GM21825 (cell line): ENCODE data around the gene SLC35C1.
"Not testable (repeated sequence)": the region's sequence is repeated elsewhere in the genome, so short reads cannot be mapped to it uniquely, and the experiment has no call there.

ENCODE experiments used
- ATAC-seq: cut with Tn5 transposase; IDR thresholded peaks from one replicate; pipeline ENCODE4 v1.9.1; 2021; ENCODE audit warnings: mild to moderate bottlenecking, moderate library complexity; ENCODE audit not compliant: unreplicated experiment

Gene SLC35C1

DNA sequence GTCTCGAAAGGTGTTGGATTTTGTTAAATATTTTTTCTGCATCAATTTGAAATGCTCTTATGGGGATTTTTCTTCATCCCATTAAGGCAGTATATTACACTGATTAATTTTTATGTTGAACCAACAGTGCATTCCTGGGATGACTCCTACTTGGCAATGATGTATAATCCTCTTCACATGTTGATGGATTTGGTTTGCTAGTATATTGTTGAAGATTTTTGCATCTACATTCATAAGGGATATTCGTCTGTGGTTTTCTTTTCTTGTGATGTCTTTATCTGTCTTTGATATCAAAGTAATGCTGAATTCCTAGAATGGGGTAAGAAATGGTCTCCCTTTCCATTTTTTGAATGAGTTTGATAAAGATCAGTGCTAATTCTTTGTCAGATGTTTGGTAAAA, 18.7 kb upstream of the SLC35C1 start:
- ATAC-seq: no peak

DNA sequence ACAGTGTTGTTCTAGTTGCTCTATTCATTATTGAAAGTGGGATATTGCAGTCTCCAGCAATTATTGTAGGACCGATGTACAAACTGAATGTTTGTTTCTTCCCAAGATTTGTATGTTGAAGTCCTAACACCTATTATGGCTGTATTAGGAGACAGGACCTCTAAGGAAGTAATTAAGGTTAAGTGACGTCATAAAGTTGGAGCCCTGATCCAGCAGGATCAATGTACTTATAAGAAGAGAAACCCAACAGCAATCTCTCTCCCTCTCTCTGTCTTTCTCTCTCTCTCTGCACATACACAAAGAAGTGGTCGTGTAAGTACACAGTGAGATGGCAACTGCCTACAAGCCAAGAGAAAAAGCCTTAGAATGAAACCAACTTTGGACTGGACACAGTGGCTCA, 16.1 kb upstream of the SLC35C1 start:
- ATAC-seq: no peak

DNA sequence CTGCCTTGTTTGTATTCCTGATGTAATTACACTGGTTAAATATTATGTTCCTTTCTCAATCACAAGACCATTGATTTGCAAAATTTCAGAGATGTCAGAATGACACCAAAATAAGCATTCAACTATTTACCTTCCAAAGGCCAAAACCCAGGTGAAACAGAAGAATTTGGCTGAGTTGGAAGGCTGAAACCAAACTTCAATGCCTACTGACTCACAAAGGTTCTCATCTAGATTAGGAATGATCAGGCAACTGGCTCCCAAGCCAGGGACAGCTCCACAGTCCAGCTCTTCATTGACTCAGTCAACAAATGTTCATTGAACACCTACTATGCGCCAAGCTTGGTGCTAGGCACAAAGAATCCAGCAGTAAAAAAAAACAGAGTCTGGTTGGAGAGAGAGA, 13.4 kb upstream of the SLC35C1 start:
- ATAC-seq: no peak

DNA sequence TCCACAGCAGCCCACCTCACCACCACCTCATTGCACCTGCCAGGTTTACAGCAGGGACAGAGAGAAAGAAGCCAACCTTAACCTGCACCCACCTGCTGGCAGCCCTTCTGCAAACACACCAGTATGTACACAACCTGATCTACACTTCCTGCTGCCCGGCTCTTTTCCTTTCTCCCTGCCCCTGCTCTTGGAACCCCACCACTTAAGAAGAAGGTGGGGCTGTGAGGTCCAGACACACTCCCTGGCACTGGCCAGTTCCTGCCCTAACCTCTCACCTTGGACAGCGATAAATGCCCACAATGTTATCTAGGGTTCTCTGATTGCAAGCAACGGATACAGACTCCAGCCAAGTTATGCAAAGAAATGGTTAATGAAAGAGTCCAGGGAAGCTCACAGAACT, 10.8 kb upstream of the SLC35C1 start:
- ATAC-seq: no peak

DNA sequence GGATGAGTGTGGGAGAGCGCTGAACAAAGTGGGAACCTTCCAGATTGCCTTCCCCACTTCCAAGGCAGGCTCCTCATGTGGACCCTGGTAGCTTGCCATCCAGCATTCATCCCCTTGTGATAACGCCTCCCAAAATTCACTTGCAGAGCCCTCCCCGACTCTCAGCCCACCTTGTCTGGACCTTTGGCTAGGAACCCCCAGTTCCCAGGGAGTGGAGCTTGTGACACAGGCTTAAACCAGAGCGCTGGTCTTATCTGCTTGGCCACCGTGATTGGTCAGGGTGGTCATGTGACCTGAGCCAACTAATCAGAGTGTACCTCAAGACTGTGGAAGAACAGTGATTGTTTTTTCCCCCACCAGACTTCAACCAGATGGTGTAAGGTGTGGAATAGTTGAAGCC, 9.6 kb upstream of the SLC35C1 start:
- ATAC-seq: no peak

DNA sequence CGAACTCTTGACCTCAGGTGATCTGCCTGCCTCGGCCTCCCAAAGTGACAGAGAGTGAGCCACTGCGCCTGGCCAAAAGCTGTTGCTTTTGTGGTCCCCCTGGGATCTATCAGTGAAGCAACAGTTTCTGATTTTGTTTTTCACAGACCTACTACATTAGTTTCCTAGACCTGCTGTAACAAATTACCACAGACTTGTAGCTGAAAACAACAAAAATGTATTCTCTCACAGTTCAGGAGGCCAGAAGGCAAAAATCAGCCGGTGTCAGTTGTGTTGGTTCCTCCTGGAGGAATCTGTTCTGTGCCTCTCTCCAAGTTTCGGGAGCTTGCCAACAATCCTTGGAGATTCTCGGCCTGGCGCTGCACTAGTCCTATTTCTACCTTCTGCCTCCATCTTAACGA, 8.5 kb upstream of the SLC35C1 start:
- no peak for ATAC-seq

DNA sequence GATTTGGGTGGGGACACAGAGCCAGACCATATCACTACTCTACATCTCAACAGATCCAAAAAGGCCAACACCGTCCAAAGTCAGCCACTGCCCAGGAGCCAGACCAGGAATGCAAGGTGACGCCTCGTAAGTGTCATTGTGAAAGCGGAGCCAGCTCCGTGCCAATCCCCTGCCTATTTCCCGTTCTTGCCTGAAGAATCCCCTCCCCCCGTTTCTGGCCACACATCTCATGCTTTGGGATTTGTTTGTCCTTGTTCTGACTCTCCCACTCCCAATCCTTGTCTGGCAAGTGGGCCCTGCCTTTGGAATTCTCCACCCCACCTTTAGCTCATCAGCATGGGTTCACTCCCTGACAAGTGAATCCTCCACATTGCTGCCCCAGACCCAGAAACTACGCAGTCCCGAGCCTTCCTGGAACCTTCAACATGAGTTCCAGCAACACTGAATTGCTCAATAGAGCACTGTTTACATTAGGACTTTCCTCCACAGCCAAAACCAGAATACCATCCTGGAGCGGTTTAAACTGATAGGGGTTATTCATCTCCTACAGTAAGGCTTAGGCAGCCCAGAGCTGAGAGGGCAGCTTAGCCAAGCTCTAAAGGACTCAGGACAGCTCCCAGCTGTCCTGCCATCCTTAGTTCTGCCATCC, 6.0 kb upstream of the SLC35C1 start:
- no peak for ATAC-seq

DNA sequence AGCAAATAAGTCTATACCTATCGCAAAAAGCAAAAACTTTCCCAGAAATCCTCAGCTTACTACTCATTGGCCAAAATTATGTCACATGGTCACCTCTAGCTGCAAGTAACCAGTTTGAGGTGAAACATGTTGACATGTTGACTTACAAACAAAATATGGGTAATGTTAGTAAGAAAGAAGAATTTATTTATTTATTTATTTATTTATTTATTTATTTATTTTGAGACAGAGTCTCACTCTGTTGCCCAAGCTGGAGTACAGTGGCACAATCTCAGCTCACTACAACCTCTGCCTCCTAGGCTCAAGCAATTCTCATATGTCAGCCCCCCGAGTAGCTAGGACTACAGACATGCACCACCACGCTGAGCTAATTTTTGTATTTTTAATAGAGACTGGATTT, 5.4 kb upstream of the SLC35C1 start:
- no peak for ATAC-seq

DNA sequence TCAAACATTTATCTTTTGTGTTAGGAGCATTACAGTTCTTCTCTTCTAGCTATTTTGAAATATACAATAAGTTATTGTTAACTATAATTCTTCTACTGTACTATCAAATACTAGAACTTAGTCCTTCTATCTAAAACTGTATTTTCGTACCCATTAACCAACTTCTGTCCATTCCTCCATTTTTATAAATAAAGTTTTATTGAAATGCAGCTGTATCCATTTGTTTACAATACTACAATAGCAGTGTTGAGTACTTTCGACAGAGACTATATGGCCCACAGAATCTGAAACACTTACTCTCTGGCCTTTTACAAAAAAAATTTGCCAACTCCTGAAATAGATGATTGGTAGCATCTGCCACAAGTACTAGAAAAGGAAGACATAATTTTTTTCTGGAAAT, 4.7 kb upstream of the SLC35C1 start:
- no peak for ATAC-seq

DNA sequence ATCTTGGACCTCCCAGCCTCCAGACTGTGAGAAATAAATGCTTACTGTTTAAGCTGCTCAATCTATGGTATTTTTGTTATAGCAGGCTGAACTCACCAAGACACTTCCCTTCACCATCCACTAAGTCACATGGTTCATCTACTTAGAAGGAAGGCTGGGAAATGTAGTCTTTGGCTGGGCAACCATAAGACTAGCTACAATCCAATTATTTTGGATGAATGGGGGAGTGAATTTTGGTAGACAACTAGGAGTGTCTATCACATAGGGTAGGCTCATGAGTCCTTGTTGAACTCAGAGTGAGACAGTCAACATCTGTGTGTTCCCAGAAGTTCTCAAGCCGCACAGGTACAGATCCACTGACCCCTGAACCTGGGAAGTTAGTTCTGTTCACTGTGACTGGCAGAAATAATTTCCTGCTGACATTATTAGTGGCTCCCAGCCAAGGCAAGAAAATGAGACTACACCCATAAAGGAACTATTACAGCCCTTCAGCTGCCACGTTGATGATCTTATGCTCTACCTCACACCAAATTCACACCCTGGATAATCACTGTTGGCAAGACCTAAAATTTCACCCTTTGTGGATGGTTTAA, 3.1 kb upstream of the SLC35C1 start:
- no peak for ATAC-seq

DNA sequence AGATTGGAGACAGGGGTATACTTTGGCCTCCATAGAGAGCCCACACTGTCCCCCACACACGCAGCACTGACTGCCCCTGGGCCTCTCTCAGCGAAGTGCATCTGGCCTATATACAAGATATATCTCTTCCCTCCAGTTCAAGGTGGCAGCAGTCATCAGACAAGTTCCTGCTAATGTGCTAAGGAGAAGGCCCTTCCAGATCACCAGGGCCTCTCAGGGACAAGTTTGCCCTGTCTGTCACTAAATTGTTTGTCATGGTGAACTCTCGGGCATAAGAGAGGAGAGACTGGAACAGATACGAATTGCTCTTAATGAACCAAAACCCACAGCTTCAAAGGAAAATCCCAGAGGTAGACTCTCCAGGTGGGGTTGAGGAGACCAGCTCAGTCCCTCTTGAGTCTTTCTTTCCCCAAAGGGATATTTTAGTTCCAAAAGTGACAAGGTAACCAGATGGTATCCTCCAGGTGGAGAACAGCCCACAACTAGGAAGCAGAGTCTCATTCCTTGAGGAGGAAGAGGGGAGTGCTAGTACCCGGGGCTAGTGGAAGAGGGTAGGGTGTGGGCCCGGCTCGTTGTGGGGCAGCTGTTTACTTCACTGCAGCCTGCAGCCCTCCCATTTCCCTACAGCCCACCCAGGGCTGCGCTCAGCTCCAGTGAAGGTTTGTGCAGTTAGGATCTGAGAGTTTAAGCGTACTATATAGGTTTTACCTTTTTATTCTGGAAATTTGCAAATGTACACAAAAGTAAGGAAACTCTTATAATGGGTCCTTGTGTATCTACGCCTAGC, 2.2 kb upstream of the SLC35C1 start:
- no peak for ATAC-seq

DNA sequence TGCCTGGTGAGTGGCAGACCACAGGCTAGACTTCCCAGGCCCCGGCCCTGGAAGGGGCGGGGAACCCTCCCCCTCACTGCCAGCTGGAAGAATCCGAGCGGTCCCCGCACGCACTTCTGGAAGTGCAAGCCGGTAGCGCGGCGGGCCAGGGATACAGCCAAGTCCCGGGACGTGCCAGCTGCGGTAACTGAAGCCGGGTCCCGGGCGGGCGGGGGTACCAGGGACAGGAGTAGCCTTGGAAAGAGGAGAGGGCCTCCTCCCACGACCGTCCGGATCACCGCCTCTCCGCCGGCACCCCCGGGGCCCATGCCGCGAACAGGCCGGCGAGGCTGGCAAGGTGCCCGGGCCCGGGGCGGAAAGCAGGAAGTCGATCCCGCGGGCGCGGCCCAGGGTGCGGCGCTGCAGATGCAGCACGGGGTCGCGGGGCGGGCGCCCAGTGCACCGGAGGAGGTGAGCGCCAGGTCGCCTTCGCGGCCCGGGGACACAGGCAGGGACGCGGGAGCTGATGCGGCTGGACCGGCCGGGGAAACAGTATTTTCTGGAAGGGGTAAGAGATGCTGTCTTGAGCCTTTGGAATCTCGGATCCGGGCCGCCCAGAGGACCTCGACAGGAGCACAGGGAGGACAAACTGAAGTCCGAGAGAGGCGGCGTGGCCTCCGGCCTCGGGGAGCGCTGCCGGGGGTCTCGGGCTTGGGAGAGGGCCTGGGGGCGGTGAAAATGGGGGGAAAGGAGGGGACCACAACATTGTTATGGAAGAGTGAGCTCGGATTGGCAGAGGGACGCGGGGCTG, 783 bp upstream of the SLC35C1 start:
- ATAC-seq: peak; percentile 32

DNA sequence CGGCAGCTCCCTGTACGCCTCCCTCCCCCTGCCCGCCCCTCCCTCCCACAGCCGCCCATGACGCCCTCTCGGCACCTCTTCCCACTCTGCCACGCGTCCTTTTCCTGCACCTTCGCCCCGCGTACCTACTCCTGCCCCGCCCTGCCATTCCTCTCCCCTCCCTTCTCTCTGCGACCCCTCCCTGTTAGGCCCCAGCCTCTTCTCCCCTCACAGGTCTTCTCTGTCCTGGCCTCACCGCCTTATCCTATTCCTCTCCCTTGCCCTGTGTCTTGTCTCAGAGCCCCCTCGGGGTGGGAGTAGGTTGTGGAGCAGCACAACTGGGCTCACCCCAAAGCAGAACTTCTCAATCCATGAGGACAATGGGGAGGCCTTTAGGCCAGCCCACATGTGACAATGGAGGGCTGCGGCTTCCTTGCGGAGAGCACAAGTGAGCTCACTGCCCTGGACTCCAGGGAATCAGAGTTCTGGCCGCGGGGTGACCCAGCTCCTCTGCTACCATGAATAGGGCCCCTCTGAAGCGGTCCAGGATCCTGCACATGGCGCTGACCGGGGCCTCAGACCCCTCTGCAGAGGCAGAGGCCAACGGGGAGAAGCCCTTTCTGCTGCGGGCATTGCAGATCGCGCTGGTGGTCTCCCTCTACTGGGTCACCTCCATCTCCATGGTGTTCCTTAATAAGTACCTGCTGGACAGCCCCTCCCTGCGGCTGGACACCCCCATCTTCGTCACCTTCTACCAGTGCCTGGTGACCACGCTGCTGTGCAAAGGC, 539 bp downstream of the SLC35C1 start:
- ATAC-seq: peak; percentile 26

DNA sequence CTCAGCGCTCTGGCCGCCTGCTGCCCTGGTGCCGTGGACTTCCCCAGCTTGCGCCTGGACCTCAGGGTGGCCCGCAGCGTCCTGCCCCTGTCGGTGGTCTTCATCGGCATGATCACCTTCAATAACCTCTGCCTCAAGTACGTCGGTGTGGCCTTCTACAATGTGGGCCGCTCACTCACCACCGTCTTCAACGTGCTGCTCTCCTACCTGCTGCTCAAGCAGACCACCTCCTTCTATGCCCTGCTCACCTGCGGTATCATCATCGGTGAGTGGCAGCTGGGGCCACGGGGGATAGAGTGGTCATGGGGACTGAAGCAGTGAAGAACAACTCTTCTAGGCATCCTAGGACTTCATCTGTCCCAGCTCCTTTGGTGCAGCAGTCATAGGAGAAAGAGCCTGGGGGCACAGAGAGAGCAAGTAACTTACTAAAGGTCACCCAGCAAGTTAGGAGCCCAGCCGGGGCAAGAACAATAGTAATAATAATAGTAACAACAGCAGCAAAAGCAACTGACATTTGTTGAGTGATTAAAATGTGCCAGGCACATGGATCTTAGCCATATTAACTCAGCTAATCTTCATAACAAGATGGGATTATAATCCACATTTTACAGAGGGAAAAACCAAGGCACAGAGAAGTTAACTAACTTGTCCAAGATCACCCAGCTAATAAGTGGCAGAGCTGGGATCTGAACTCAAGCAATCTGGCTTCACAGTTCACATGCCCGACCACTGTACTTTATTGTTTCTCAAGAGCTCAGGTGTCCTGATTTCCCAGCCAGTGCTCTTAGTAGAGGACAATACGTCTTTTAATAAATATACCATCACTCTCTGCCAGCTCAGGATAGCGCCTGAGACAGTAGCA, 1.4 kb downstream of the SLC35C1 start:
- ATAC-seq: no peak

DNA sequence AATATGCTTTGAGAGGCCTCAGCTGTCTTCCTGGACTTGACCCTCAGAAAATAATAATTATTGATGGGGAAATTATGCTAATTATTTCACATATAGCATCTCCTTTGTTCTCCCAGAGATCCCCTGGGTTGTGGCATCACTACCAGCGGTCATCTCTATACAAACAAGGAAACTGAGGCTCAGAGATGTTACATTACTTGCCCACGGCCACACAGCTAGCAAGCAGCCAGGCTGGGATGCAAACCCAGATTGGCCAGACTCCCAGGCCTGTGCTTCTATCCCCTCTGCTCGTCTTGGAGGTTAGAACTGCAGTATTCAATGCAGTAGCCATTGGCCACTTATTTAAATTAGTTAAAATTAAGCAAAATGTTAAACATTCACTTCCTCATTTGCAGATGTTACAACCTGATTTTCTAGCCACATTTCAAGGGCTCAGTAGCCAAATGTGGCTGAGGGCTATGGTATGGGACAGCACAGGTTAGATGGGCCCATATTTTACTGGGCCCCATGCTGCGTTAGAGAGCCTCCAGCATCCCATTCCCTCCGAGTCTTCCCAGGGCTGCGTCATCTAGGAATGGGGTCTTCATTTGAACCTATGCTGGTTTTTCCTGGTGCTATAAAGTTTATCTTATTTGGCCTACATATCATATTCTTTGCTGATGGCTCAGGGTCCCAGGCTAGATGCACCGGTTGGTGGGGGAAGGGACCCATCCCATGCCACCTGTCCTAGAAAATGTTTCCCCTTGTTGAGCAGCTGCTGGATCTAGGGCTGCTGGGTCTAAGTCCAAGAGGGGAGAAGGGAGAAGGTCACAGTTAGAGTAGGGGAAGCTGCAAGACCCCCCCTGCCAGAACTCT, 2.2 kb downstream of the SLC35C1 start:
- no peak for ATAC-seq

DNA sequence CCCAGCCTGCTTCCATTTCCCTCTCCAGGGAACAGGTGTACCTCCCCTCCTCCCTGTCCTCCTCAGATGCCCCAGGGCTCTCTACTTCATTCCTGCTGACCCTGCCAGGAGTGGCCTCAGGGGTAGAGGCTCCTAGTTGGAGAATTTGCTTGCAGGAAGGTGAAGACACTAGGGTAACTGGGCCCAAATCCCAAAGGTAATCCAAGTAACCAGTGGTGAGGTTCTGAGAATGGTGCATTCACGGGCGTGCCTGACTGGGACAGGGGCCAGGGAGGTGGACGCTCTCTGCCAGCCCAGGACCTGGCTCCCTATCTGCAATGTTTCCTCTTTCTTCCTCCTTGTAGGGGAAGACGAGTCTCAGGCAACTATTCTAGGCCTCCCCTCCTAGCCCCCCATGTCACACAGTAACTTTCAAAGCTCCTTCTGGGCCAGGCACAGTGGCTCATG, 2.9 kb downstream of the SLC35C1 start:
- no peak for ATAC-seq

DNA sequence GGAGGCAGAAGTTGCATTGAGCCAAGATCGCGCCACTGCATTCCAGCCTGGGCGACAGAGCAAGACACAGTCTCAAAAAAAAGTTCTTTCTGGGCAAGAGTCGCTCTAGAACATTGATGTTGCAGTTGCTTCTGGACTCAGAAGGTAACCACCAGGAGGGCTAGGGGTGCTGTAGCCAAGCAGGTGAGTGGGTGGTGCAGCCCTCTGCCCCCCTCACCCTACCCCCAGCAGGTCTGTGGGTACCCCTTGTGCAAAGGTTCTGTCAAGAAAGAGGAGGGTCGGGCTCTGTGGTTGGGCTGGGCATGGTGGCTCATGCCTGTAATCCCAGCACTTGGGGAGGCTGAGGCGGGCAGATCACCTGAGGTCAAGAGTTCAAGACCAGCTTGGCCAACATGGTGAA, 3.5 kb downstream of the SLC35C1 start:
- not testable (repeated sequence) for ATAC-seq

DNA sequence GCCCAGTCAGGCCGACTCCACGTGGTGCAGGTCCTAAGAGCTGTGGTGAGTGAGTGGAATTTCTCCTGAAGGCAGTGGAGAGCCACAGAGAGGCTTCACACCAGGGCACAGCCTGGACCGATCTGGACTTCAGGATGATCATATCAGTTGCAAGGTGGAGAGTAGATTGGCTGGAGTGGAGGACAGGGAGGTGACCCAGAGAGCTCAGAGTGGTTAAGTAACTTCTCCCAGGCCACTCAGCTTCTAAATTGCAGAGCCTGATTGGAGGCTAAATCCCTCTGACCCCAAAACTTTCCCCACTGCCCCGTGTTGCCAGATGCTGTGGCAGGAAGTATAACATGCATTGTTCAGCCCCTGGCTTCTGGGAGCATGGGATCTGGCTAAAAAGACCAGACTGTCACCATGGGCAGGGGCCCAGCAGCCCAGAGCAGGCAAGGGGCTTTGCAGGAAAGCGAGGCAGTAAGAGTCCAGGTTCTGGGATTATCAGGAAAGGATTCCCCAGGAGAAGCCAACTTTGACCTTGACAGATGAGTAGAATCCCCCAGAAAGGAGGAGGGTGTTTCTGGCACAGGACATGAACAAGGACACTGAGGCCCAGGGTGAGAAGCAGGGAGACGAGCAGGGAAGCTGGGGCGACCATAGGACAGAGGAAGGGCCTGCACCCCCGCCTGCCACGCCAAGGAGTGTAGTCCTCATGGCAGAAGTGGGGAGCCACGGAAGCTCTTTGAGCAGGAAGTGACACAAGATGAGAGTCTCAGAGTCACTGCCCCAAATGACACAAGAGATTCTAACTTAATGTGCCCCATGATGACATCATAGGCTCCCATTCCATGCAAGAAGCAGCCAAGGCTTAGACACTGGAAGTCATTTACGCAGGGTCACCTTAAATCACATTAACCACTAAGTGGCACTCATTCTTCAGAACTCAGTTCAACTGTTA, 4.8 kb downstream of the SLC35C1 start:
- no peak for ATAC-seq
